Mesodermal cell (in vitro differentiated cells): Measurements from ENCODE around the gene VGLL4.

Experiments
- H3K27ac ChIP-seq: 2 replicates; pipeline ENCODE4 v1.7.0; 2013; ENCODE audit warnings: mild to moderate bottlenecking, low read depth, low read length, moderate library complexity; ENCODE audit not compliant: severe bottlenecking
- H3K36me3 ChIP-seq: 2 replicates; pipeline ENCODE4 v1.7.1; 2013; ENCODE audit warnings: mild to moderate bottlenecking, low read length, moderate library complexity; ENCODE audit not compliant: control insufficient read depth, insufficient read depth
- H3K4me1 ChIP-seq: one replicate; pipeline ENCODE4 v1.7.1; 2013; ENCODE audit warnings: mild to moderate bottlenecking, low read length; ENCODE audit not compliant: insufficient read depth, control insufficient read depth, poor library complexity, severe bottlenecking
- H3K4me3 ChIP-seq: 2 replicates; pipeline ENCODE4 v1.7.0; 2013; ENCODE audit warnings: low read length, control low read depth, mild to moderate bottlenecking; ENCODE audit not compliant: insufficient read depth, poor library complexity, severe bottlenecking; ENCODE audit errors: extremely low read depth
- H3K9me3 ChIP-seq: 2 replicates; pipeline ENCODE4 v1.7.1; 2013; ENCODE audit warnings: mild to moderate bottlenecking, low read length, moderate library complexity; ENCODE audit not compliant: control insufficient read depth
- WGBS, 2 experiments: methylation state at CpG; one replicate each; pipeline ENCODE4 v1.1.5; 2013; ENCODE audit warnings: missing lambda C conversion rate in 2 of 2; ENCODE audit not compliant: insufficient coverage in 2 of 2; 5-methylcytosine and 5-hydroxymethylcytosine counted together

Gene VGLL4

GRCh38 chr3:11570251-11570650, 73.5 kb downstream of the VGLL4 start:
- Histone ChIP-seq H3K27ac (peak overlapping the region; percentile 16), H3K36me3 (peaks cover 92% of the 10 kb centered on the region), H3K9me3 (no peaks in the 10 kb centered on the region), H3K4me1 (peaks cover 35% of the 10 kb centered on the region), H3K4me3 (no peak overlapping the region)
- 89 to 99% methylated on average over 8 to 9 of the region's 13 CpGs for WGBS, 2 experiments

- WGBS, 2 experiments, result 88 to 89% methylated on average over 9 to 12 of the region's 13 CpGs
- Histone ChIP-seq H3K27ac (peak overlapping the region; percentile 59), H3K4me1 (peaks cover 35% of the 10 kb centered on the region), H3K9me3 (no peaks in the 10 kb centered on the region), H3K36me3 (peaks cover 92% of the 10 kb centered on the region), H3K4me3 (no peak overlapping the region)
Observed at GRCh38 chr3:11569156-11569741, 74.5 kb downstream of the VGLL4 start.

- Histone ChIP-seq H3K4me1 (peaks cover 35% of the 10 kb centered on the region), H3K4me3 (no peak overlapping the region), H3K9me3 (no peaks in the 10 kb centered on the region), H3K36me3 (peaks cover 92% of the 10 kb centered on the region), H3K27ac (peak overlapping the region; percentile 84)
- 92 to 96% methylated on average over 24 to 25 of the region's 29 CpGs for WGBS, 2 experiments
Observed at GRCh38 chr3:11568503-11569155, 75.1 kb downstream of the VGLL4 start.

- peaks cover 93% of the 10 kb centered on the region for H3K36me3 ChIP-seq
- no peak overlapping the region for H3K4me3 ChIP-seq
- H3K27ac ChIP-seq, result peak overlapping the region; percentile 84
- no peaks in the 10 kb centered on the region for H3K9me3 ChIP-seq
- peaks cover 35% of the 10 kb centered on the region for H3K4me1 ChIP-seq
- WGBS, 2 experiments, result 96 to 97% methylated on average over 23 to 26 of the region's 27 CpGs
Observed at GRCh38 chr3:11567516-11568467, 75.9 kb downstream of the VGLL4 start.

GRCh38 chr3:11566916-11567315, 76.8 kb downstream of the VGLL4 start:
- H3K9me3 ChIP-seq, result no peaks in the 10 kb centered on the region
- peaks cover 42% of the 10 kb centered on the region for H3K4me1 ChIP-seq
- H3K4me3 ChIP-seq, result no peak overlapping the region
- H3K36me3 ChIP-seq, result peaks cover 92% of the 10 kb centered on the region
- H3K27ac ChIP-seq, result peak overlapping the region; percentile 23
- WGBS, 2 experiments, result 88 to 91% methylated on average over 8 to 15 of the region's 17 CpGs

GRCh38 chr3:11566478-11566877, 77.2 kb downstream of the VGLL4 start:
- peaks cover 91% of the 10 kb centered on the region for H3K36me3 ChIP-seq
- H3K27ac ChIP-seq, result peak overlapping the region; percentile 23
- no peak overlapping the region for H3K4me3 ChIP-seq
- 93 to 97% methylated on average over 19 to 20 of the region's 20 CpGs for WGBS, 2 experiments
- H3K9me3 ChIP-seq, result no peaks in the 10 kb centered on the region
- peaks cover 43% of the 10 kb centered on the region for H3K4me1 ChIP-seq

- 94 to 97% methylated on average over 7 of the region's 9 CpGs for WGBS, 2 experiments
- no peak overlapping the region for H3K27ac ChIP-seq
- H3K4me3 ChIP-seq, result no peak overlapping the region
- peaks cover 42% of the 10 kb centered on the region for H3K4me1 ChIP-seq
- H3K9me3 ChIP-seq, result no peaks in the 10 kb centered on the region
- H3K36me3 ChIP-seq, result peaks cover 91% of the 10 kb centered on the region
Observed at GRCh38 chr3:11565932-11566331, 77.8 kb downstream of the VGLL4 start.

GRCh38 chr3:11565492-11565891, 78.2 kb downstream of the VGLL4 start:
- H3K9me3 ChIP-seq, result no peaks in the 10 kb centered on the region
- WGBS, 2 experiments, result 97 to 99% methylated on average over 11 to 12 of the region's 12 CpGs

GRCh38 chr3:11565072-11565471, 78.6 kb downstream of the VGLL4 start:
- Histone ChIP-seq H3K4me3 (no peak overlapping the region), H3K27ac (no peak overlapping the region), H3K9me3 (no peaks in the 10 kb centered on the region), H3K4me1 (peaks cover 39% of the 10 kb centered on the region), H3K36me3 (peaks cover 90% of the 10 kb centered on the region)
- 93 to 95% methylated on average over 15 to 16 of the region's 16 CpGs for WGBS, 2 experiments

More at GRCh38 chr3:11565492-11565891, 78.2 kb downstream of the VGLL4 start:
- Histone ChIP-seq H3K4me3 (no peak overlapping the region), H3K36me3 (peaks cover 91% of the 10 kb centered on the region), H3K4me1 (peaks cover 41% of the 10 kb centered on the region), H3K27ac (no peak overlapping the region)

GRCh38 chr3:11564577-11565001, 79.1 kb downstream of the VGLL4 start:
- no peaks in the 10 kb centered on the region for H3K9me3 ChIP-seq
- H3K27ac ChIP-seq, result no peak overlapping the region
- no peak overlapping the region for H3K4me3 ChIP-seq
- peaks cover 90% of the 10 kb centered on the region for H3K36me3 ChIP-seq
- WGBS, 2 experiments, result 96% methylated on average over 11 to 12 of the region's 19 CpGs
- peaks cover 39% of the 10 kb centered on the region for H3K4me1 ChIP-seq
